HG02763 (cell line): ENCODE measurements around the gene SLC7A6.

Experiments used
- ATAC-seq: cut with Tn5 transposase; IDR thresholded peaks from one replicate; pipeline ENCODE4 v1.9.1; 2021; ENCODE audit warnings: mild to moderate bottlenecking, moderate library complexity; ENCODE audit not compliant: unreplicated experiment

The SLC7A6 gene

DNA sequence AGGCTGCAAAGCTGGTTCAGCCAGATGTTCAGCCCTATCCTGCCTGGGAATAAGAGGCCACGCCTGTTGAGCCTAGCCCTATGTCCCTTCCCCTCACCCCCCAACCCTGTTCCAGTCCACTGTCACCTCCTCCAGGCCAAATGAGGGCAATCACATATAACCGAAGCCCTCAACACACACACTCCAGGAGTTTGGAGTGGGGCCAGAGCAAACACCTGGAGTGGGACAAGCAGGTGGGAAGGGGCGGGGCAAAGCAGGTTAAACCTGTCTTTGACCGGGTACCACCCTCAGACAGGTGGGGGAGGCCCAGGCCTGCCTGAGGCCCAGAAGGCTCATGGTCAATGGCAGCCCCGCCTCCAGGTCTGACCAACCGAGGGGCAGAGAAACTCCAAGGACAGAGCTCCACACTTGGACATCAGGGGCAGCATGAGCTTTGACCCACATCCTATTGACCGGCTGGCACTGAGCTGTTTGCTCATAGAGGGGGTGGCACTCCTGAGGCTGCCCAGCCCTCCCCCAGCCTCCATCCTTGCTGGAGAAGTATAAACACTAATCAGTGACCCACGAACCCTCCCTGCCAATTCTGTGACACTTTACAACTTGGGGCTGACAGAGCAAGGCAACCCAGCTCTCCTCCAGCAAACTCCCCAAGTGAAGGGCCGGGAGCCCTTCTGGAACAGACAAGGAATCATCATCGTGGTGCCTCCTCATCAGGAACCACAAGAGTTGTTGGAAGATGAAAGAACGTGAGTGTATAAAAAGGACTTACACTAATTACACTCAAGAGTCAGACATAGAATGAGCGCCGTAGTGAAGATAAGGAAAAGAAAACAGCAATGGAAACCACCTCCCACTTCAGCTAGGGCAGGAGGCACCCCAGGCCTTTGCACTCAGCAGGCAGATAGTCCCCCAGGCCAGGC lies 29.9 kb upstream of the SLC7A6 start:
- ATAC-seq = no peak

DNA sequence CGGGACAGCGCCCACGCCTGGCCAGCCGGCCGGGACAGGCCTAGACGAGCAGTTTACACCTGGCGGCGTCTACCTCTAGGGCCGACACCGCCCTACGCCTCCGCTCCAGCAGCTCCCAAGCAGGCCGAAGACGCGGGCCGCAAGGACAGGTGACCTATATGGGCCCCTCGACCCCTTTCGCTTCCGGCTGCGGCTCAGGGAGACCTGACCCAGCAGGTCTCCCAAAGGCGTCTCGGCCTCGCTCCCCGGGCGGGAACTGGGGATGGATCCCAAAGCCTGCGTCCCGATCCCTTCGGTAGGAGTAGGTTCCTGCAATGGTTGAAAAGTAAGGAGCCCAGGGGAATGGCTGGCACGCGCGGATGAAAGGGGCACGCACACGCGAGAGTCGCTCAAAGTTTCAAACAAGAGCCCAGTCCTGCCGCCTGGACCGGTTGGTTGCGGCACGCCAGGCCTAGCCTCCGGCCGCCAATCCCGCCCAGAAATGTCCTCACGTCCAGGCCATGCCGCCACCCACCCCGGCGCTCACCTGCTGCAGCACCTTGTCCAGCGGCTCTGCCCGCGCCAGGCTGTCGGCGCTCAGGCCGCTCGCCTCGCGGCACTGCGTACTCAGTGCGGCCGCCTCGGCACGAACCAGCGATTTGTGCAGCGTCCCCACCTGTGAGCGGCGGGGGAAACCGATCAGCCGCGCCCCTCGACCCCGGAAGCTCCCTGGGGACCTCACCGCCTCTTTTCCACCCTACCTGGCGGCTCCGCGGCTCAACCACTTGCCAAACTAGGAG lies 29.0 kb upstream of the SLC7A6 start:
- ATAC-seq = no peak

DNA sequence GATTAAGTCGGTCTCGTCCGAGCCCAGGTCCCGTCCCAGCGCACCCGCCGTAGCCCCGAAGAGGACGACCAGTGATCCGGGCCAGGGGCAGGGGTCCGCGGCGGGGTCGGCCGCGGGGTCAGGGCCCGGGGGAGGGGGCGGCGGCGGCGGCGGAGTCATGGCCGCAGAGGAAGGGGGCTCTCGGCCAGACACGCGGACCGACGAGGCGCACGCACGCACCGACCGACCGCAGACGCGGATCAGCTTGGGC lies 28.5 kb upstream of the SLC7A6 start, which contains the start of gene ESRP2:
TSS of gene ESRP2 (minus strand) at position 241 of the 250 bp plus-strand sequence. CDS start at position 159, 82 bp downstream.
- ATAC-seq = no peak

DNA sequence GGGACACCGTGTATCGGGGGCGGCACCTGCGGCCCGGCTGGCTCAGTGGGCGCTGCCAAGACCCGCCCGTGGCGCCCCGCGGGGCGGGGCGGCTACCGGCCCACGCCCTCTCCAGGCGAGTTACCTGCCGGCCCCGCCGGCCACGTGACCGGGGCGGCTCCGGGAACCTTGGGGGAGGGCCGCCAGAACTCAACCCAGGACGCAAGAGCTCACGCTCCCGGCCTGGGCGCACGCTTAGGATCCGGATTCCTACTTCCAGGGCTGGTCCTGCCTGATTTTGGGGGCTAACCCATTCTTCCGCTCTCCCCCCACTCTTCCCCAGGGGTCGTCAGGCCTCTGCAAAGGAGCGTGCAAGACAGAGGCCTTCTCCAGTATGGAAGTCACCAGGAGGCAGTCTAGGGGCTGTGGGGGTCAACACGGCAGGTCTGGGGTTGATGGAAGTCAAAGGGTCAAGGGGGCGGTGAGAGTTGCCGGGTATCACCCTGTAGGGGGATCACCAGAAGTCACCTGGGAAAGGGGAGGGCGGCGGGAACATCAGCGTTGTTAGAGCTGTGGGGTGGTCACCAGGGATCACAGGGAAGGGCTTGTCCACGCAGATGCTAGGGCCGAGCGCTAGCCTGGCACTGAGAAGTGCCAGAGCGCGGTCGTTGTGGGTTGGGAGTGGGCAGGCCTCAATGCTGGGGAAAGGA lies 28.0 kb upstream of the SLC7A6 start:
- no peak for ATAC-seq

DNA sequence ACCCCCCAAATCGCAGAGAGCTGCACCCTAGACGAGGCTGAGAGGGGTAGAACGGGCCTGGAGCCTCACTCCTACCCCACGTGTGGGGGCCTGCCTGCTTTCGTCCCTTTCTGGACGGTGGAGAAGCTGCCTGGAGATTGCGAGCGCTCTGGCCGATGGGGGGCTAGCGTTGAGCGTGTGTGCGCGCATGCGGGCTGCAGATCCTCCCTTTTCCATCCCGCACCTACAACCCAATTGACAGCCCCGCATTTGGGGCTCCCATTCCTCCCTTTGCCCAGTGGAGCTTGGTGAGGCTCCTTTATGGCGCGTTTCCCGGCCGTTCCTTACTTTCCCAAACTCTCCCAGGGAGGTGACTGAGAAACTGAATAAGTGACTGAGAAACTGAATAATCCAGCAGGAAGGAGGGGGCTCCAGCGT lies 27.5 kb upstream of the SLC7A6 start:
- ATAC-seq = no peak

DNA sequence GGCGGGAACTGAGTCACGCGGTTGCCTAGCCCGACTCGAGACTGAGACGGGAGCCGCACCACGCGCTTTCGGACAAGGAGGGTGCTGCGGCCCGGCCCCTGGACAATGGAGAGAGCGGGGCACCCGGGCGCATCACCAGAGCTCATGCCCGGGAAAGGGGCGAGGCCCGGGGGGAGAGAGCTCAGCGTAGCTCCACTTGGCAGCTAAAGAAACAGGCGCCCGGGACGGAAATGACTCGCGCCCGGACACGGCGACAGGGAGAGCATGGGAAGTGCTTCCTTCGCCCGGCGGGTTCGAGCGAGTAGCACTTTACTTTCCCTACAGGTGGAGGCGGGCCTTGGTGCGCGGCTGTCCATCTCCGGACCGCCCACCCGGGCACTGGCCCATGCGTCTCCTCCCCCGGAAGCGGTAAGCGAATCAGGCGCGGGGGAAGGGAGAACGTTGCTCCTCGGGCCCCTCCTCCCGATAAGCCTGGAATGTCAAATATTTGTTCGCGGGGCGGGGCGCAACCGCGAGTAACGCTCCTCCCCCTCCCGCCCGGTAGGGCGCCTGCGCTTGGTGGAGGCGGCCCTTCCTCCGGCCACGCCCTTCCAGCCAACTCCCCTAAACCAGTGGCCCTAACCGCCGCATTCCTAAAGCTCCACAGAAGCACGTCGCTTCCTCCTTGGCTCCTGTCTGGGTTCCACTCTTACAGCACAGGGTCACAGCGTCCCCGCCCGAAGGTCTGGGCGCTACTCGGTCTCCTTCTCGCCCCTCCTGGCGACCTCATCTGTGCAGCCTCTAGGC lies 26.9 kb upstream of the SLC7A6 start:
- peak; percentile 84 for ATAC-seq

DNA sequence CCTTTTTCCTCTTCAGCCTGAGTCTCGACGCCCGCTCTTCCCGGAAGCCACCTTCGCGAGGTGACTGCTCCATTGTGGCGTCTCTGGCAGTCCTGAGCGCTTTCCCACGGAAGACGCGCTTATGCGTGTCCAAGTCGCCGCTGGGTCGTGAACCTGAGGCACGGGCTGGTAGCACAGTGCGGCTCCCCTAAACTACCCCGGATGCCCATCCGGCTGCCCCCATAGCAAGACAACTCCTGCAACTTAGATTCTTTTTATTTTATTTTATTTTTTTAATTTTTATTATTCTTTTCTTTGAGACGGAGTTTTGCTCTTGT lies 26.3 kb upstream of the SLC7A6 start:
- ATAC-seq = no peak

DNA sequence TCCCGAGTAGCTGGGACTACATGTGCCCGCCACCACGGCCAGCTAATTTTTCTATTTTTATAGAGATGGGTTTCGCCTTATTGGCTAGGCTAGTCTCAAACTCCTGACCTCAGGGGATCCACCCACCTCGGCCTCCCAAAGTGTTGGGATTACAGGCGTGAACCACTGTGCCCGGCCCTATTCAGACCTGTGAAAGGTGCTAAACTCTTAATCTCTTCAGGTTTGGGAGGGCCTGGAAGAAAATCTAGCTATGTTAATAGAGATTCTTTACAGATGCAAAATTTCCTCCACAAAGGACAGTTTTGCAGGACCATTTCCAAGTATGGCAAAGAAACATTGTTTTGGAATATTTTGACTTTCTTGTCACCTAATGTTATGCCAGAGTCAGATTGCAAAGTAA lies 22.2 kb upstream of the SLC7A6 start:
- ATAC-seq = no peak

DNA sequence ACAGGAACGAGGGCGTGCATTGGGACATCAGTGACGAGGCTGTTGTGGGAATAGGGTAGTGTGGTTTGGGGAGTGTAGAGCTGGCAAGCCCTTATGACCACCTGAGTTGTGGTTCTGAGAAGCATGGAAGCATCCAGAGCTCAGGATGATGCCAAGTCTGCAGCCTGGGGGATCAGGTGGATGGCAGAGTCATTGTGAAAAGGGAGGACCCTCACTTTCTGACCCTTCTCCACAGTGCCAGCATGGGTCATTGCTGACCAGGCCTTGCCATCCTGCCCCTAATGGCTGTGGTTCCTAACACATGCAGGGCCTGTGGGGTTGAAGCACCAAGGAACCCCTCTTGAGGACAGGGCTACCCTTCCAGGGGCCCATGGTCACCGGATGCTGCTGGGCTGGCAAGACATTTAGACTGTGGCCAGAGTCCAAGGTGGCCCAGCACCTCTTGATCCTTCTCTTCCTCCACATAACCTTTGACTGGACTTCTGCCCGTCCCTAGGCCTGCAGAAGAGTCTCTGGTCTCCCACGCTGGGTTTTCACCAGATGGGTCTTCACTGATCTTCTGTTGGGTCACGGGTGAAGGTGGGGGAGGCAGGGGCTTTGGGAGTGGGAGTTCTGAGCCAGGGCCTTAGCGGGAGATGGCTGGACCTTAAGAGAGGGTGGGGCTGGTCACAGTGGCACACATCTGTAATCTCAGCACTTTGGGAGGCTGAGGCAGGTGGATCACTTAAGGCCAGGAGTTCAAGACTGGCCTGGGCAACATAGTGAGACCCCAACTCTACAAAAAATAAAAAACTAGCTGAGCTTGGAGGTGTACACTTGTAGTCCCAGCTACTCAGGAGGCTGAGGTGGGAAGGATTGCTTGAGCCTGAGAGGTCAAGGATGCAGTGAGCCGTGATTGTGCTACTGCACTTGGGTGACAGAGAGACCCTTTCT lies 21.1 kb upstream of the SLC7A6 start:
- no peak for ATAC-seq

DNA sequence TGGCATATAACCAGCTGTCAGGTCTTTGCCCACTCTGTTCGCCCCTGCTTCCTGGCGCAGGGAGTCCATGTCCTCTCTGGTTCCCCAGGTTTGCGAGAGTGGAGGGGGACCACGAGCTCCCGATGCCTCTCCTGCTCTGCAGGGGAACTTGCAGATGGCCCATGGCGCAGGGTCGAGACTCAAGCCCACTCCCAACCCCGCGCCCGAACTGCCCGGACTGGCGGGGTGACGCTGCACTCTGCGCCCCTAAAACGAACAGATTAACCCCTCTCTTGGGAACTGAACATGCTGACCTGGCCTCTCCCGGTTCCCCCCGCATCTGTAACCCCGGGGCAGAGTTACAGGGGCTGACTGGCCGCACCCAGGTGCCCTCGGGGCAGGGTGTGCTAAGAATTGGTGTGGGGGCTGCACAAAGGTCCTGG lies 19.8 kb upstream of the SLC7A6 start:
- no peak for ATAC-seq

DNA sequence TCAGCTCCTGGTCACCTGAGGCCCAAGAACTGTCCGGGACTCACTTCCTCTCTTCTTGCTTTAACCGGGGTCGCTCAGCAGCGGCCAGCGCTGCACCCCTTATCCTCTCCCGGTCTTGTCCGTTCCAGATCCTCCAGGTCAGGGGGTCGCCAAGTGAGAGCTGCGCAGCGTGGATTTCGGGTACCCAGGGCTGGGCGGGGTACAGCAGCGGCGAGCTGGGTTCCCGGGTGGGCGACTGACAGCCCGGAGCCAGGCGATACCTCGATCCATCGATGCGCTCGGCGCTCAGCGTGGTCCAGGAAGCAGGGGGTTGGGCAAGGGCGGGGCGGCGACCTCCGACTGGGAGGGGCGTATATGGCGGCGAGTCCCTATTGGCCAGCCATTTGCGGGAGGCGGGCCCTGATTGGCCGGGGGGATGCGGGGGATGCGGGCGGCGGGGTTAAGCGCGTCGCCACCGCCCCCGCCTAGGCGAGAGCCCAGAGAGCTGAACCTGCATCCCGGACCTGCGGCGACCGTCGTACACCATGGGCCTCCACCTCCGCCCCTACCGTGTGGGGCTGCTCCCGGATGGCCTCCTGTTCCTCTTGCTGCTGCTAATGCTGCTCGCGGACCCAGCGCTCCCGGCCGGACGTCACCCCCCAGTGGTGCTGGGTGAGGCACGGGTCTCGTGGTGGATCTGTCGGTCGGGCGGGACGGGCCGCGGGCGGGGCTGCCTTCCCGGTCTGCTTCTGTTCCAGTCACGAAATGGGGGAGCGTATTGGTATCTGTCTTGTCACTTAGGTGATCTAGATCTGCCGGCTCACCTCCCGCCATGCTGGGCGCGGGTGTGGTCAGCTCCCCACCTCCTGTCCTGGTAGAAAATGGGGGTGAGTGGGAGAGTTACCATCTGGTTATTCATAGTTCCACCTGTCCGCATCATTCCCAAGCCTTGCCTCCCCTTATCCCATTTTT lies 19.1 kb upstream of the SLC7A6 start, which contains the start of gene PLA2G15:
TSS of gene PLA2G15 (plus strand) at position 471 of the 951 bp plus-strand sequence. CDS start at position 525, 54 bp downstream.
- ATAC-seq = peak; percentile 83

DNA sequence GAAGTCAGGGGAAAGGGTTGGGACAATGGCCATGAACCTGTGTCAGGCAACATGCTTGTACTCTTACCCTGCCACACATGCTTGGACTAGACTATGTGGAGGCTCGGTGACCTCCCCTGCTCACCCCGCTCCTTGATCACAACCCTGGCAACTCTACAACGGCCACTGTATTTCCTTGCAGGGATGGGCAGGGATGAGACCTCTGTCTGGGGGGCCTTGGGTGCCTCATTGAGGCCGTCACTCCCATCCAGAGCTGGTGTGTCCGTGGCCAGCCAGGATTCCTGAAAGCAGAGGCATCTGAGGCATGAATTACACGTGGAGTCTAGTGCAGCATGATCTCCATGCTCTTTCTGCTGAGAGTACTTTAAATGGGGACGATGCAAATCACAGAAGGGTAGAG lies 18.2 kb upstream of the SLC7A6 start:
- ATAC-seq = no peak

DNA sequence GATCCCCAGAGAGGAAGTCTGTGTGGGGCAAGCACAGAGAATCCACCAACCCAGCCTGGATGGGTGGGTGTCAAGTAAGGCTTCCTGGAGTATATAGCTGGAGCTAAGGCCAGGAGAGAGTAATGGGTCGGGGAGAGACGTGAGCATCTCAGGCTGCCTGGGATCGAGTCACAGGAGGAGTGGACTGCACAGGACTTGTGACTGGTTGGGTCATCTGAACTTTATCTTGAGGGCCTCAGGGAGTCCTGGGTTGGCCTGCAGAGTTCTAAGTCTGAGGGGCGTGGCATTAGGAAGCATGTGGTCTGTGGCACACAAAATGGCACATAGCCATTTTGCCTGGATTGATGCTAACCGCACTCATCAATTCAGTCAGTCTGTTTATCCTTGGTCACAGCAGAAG lies 17.7 kb upstream of the SLC7A6 start:
- ATAC-seq = no peak

DNA sequence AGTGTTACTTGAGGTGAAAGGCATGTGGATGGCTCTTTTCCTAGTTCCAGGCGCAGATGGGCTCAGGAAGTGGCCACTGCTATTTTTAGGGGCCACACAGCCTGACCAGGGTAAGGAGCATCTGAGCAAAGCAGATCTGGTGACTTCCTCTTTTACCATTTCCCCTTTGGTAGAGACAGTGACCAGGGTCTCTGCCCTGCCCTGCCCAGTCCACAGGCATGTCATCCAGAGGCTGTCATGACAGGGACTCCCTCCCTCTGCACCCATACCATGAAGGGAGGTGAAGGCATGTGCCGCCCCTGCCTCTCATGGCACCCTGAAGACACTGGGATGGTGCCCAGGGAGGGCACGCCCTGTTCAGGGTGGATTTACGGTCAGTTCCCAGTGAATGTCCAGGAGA lies 16.9 kb upstream of the SLC7A6 start:
- no peak for ATAC-seq

DNA sequence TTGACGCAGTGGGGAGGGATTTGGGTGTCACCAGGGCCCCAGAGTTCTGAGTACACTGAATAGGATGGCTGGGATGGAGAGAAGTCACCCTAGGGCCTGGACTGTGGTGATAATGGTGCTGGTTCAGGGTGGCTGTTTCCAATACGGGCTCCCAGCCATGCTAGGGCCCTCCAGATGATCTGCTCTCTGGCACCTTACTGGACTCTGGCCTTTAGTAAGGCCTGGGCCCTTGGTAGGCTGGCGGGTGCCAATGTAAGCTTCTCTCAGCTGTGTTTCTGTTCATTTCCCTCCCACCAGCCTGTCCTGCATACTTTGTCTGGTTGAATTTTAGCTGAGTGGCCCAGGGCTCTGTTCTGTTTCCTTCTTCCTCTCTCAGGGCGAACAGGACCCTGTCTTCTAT lies 16.4 kb upstream of the SLC7A6 start:
- no peak for ATAC-seq

DNA sequence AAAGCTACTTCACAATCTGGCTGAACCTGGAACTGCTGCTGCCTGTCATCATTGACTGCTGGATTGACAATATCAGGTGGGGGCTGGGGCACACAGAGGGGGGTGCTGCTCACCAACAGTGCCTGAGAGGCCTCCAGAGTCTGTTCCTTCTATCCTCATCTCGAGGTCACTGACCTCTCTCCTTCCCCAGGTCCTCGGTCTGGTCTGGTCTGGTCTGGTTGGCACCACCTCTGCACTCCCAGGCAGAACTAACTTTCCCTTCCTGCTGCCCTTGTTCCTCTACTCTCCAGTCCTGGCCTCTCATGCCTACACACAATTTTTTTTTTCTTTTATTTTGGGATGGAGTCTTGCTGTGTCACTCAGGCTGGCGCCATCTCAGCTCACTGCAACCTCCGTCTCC lies 15.0 kb upstream of the SLC7A6 start:
- ATAC-seq = no peak

DNA sequence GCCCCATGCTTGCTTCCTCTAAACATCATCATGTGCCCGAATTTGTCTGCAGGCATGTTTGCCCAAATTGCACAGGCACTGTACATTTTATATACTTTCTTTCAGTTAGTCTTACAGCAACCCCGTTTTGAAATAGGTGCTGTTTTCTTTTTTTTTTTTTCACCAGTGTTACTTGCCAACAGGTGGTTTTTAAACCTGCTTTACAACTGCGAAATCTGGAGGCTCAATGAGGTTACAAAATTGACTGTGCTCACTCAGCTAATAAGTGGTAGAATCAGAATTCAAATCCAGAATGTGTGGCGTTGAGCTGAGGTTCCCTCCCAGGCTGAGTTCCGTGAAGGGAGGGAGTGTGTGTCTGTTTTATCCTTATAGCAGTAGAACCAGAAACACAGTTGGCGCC lies 13.4 kb upstream of the SLC7A6 start:
- ATAC-seq = no peak

DNA sequence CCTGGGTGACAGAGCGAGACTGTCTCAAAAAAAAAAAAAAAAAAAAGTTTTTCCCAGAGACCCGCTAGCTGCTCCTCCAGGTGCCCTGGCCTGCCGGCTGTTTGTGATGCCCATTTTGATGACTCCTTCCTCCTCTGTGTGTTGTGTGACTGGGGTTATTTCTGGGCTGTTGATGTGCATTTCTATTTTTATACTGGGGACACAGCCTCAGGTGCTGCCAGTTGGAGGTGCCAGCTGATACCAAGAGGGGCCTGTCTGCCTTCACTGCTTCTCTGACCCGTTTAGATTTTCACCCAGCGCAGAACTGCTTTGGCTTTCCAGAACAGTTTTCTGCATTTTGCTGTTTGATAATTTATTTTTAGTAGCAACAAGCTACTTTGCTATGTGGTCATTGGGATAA lies 12.5 kb upstream of the SLC7A6 start:
- no peak for ATAC-seq

DNA sequence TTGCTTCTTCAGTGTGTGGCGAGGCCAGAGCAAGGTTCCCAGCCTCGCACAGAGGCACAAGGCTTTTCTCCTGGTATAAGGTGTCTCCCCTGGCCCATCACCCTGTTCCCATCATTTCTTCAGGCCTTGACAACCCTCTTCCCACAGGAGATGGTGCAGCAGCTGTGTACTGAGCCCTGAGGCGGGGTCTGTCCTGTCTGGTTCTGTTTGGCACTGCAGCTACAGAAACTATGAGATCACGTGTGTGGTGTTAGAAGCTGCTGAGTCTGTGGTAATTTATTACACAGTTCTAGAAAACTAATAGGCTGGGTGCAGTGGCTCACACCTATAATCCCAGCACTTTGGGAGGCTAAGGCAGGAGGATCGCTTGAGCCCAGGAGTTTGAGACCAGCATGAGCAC lies 11.9 kb upstream of the SLC7A6 start:
- ATAC-seq = no peak
